ENCODE measurements around the gene SYT1.

The SYT1 gene

GRCh38 chr12:79441534-79441933 is 577.0 kb downstream of the SYT1 start:
- no peak for DNase-seq (ENCODE audit: low spot score)

GRCh38 chr12:79442396-79442795 is 577.8 kb downstream of the SYT1 start:
- DNase-seq (ENCODE audit: low spot score): no peak

GRCh38 chr12:79444089-79444488 is 579.5 kb downstream of the SYT1 start:
- no peak for DNase-seq (ENCODE audit: low spot score)

- no peak for DNase-seq (ENCODE audit: low spot score)
These were observed 584.2 kb downstream of the SYT1 start for GRCh38 chr12:79448816-79449215.

GRCh38 chr12:79451365-79451764 is 586.8 kb downstream of the SYT1 start:
- DNase-seq (ENCODE audit: low spot score): no peak

- peak; percentile 7 for DNase-seq (ENCODE audit: low spot score)
These were observed 587.4 kb downstream of the SYT1 start for GRCh38 chr12:79451978-79452377.

- DNase-seq (ENCODE audit: low spot score): no peak
These were observed 588.3 kb downstream of the SYT1 start for GRCh38 chr12:79452906-79453305.

- no peak for DNase-seq (ENCODE audit: low spot score)
These were observed 589.2 kb downstream of the SYT1 start for GRCh38 chr12:79453820-79454219.

GRCh38 chr12:79454338-79454843 is 589.8 kb downstream of the SYT1 start:
- DNase-seq (ENCODE audit: low spot score): no peak

GRCh38 chr12:79455286-79455685 is 590.7 kb downstream of the SYT1 start:
- DNase-seq (ENCODE audit: low spot score): no peak

GRCh38 chr12:79482323-79482722 is 617.7 kb downstream of the SYT1 start:
- DNase-seq (ENCODE audit: low spot score): no peak

- no peak for DNase-seq (ENCODE audit: low spot score)
These were observed 618.3 kb downstream of the SYT1 start for GRCh38 chr12:79482921-79483320.

GRCh38 chr12:79486154-79486553 is 621.6 kb downstream of the SYT1 start:
- no peak for DNase-seq (ENCODE audit: low spot score)

- DNase-seq (ENCODE audit: low spot score): no peak
These were observed 623.0 kb downstream of the SYT1 start for GRCh38 chr12:79487386-79488110.

Measured in globus pallidus (tissue), 1 donor.